Measurements from ENCODE around the gene SAP25.
A peak's percentile ranks its signal among the peaks of the same experiment; 100 is the strongest.
"Not testable (repeated sequence)": the region's sequence is repeated elsewhere in the genome, so short reads cannot be mapped to it uniquely, and the experiment has no call there.

Gene SAP25

DNA sequence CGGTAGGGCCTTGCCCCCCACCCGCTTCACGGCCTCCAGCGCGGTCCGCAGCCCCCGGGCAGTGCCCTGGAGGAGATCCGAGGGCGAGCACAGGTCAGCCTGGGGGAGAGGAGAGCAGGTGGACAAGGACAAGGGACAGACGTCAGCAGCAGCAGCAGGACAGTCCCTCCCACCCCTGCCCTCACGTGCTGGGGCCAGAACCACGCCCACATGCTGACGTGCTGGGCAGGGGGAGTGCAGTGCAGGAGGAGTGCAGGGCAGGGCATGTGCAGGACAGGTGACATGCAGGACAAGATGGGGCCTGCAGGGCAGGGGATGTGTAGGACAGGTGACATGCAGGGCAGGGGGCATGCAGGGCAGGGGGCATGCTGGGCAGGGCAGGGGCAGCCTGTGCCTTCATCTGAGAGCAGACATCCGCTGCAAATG is 1.5 kb upstream of the SAP25 start:
- no peak for DNase-seq

GRCh38 chr7:100574362-100575205 is 884 bp upstream of the SAP25 start:
- DNase-seq, result no peak

GRCh38 chr7:100572949-100573675 is 588 bp downstream of the SAP25 start:
- no peak for DNase-seq

DNA sequence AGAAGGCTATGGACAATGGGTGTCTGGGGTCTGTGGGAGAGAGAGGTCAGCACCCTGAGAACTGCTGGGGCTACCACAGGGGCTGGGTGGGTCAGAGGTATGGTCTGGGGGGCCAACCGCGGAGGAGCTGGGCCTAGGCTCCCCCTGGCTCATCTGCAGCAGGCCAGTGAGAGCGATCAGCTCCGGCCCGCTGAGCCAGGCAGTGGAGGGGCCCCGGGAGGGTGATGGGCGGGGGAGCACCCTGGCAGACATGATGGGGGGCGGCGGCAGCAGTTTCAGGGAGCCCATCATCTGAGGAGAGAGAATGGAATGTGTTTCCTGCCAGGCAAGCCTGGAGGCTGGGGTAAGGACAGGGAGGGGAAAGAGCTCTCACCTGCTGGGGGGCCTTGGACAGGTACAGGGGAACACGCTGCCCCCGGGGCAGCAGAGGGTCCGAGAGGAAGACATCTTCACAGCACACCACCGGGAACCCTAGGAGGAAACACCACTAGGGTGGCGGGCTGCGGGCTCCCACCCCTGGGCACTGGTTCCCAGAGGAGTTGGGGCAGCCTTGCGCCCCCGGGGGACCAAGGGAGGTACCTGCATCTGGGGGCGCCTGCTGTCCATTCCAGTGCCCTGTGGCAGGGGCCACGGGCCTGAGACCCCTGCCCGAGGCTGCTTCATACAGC is 1.3 kb downstream of the SAP25 start:
- no peak for DNase-seq

- DNase-seq, result no peak
These were observed 1.9 kb downstream of the SAP25 start for GRCh38 chr7:100571829-100572116.

DNA sequence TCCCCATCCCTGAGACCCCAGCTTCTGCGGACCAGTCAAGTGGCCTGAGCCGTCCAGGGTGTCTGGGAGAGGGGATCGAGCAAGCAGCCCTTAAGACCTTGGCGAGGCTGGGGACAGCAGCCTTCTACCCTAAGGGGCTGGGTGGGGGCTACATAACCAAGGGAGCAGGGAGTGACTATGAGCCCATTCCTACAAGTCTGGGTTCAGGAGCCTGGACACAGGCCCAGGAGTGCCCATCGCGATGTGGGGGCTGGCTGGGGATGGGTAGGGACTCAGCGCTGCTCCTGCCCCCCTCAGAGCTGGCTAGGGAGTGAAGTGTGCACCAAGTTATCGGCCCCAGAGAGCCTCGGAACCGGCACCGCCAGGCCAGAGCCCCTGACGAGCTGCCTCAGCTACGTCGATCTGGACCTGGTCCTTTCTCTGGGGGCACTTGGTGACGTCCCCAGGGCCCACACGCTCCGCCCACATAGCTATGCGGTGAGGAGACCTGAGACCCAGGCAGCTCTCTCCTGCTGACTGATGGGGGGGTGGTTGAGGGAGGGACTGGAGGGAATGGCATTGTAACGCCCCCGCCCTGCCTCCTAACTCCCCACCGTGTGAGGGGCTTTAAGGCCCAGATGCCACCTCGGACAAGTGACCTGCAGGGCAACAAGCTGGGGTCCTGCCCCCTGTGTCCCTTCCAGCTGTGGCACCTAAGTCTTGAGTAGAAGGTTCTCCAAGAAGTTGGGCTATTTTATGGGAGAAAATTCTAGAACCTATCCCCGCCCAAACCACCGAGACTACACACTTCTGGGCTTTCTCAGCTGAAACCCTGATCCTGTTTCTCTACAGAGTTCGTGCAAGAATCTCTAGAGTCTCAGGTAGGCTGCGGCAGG is 2.5 kb downstream of the SAP25 start:
- DNase-seq, result no peak

- peak; percentile 59 for DNase-seq
These were observed 4.5 kb downstream of the SAP25 start for GRCh38 chr7:100568896-100569844.

DNA sequence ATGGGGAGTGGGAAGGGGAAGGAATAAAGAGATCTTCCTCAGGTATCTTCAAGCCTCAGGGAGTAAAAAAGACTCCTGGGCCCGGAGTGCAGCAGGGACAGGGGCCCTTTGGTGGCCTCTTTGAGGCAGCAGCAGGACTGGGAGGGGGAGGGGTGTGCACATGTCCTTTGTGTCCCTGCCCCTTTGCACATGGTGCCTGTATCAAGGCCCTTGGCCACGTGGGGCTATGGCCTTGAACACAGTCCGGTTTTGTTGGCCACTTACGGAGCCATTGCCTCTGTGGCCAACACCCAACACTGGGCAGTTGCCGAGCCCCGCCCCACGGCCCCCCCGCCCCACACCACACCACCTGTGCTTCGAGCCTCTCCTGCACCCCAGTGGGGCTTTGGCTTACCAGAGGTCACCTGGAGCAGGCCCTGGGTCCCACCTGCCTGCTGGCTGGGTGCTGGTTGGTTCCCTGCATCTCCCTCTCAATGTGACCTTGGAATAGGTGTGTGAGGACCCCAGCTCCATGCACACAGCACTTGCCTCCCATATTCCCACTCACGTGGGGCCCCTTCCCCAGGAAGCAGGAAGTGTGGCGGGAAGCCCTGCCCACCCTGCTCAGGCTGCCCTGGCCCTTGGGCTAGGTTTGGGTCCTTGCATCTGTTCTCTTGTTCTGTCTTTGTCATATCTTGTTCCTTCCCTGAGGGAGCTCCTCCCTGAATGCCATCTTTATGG is 5.4 kb downstream of the SAP25 start:
- DNase-seq, result no peak

- no peak for DNase-seq
These were observed 5.9 kb downstream of the SAP25 start for GRCh38 chr7:100567751-100568175.

- DNase-seq, result no peak
These were observed 6.5 kb downstream of the SAP25 start for GRCh38 chr7:100567031-100567730.

DNA sequence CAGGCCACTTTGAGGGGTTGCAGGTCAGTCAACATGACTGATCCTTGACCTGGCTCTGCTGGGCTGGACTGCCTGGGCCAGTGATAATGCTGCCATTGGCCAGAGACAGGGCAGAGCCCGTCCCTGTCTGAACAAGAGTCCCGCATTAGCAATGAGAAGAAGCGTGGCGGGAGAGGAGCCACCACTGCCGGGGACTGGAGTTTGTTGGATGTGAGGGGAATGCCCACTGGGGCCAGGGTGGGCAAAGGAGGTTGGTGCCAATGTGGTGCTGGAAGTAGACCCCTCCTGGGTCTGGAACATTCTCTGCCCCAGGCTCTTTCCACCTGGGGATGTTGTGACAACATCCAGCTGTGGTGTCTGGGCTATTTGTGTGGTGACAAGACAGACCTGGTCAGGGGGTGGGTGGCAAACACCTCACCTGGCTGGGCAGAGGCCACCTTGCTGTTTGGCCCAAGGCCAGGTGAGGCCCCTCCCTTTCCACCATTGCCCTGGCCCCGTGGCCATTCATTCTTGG is 7.6 kb downstream of the SAP25 start:
- no peak for DNase-seq

GRCh38 chr7:100565133-100565571 is 8.5 kb downstream of the SAP25 start:
- no peak for DNase-seq

DNA sequence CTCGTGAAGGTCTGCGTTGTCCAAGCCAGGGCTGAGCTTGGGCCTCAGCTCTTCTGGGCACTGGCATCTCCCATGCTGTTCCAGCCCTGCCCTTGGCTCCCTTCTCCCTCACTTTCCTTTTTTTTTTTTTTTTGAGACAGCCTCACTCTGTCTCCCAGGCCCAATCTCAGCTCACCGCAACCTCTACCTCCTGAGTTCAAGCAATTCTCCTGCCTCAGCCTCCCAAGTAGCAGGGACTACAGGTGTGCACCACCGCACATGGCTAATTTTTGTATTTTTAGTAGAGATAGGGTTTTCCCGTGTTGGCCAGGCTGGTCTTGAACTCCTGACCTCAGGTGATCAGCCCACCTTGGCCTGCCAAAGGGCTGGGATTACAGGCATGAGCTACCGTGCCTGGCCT is 9.3 kb downstream of the SAP25 start:
- not testable (repeated sequence) for DNase-seq

DNA sequence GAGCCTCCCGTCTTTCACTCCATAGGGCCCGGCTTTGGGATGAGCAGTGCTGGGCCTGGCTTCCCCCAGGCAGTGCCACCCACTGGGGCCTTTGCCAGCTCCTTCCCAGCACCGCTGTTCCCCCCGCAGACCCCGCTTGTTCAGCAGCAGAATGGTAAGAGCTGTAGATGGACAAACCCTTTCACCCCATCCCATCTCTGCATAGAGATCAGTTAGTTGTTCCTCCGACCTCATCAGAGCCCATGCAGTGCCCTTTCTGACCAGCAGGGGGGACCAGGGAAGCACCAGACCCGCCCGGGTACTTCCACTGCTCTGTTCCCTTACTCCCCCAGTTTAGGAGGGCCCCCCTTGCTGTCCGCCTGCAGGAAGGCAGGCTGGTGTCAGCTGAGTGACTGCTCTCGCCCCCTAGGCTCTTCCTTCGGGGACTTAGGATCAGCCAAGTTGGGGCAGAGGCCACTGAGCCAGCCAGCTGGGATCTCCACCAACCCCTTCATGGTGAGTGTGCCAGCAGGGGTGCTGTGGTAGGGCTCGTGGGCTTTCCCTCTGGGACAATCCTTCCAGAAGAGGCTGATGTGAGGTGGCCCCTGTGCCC is 9.8 kb downstream of the SAP25 start:
- DNase-seq, result peak; percentile 89

DNA sequence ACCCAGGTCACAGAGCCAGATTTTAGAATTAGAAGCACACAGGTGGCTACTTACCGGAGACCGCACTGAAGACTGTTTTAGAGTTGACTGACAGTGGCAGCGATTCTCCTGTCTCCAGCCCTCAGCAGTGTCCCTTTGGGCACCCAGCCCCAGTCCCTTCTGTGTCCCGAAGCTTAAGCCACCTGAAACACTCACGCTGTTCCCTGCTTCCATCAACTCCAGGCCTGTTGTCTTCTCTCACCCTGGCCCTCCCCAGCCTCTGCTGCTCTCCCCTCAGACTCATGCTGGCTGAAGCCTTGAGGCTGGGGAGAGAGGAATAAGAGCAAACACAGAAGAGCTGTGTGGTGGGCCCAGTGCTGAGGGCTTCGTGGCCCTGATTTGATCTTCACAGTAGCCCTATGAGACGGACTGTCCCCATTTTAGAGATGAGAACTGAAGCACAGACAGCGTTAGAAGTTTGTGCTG is 10.6 kb downstream of the SAP25 start:
- DNase-seq, result no peak

DNA sequence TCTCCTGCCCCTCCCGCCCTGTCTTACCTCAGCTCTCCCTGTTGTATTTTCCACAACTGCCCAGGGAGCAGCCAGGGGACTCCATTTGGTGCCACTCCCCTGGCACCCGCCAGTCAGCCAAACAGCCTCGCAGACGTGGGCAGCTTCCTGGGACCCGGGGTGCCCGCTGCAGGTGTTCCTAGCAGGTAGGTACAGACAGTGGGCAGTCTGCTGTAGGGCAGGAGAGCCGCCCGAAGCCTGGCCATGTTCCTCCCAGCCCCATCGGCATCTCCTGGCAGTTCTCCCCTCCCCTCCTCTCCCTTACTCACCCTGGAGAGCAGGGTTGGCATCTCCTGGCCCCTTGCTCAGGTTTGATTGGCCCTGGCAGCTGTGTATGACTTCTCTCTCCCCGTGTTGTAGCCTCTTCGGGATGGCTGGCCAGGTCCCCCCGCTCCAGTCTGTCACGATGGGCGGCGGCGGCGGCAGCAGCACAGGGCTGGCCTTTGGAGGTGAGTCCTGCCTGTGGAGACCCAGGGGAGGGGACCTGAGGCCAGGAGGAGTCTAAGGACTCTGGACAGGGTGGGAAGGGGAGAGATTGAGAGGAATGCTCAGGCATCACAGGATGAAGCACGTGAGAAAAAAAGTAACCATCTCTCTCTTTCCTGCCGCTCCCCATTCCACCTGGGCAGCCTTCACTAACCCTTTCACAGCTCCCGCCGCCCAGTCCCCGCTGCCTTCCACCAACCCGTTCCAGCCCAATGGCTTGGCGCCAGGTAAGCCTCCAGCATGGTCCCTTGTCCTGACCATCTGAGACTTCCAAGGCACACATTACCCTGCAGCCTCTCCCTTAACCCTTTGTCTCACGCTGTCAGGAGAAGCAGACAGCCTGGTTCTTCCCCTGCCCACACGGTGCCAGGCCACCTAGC is 11.3 kb downstream of the SAP25 start:
- no peak for DNase-seq

GRCh38 chr7:100561491-100562194 is 12.1 kb downstream of the SAP25 start:
- no peak for DNase-seq

DNA sequence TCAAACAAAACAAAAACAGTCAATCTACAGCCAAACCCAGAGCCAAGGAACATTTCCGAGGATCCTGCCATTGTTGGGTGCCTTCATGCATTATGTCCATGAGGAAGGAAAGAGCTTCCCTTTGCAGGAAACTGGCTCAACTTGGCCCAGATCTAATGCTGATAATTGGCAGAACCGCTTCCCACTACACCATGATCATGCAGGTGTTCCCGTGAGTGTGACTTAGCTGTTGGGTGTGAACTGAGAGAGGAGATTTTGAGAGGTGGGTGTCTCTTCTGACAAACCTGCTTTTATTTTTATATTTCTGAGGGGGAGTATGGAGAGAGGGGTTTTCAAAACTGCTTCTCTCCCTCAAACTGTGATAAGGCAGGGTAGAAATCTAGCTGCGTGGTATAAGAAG is 14.6 kb downstream of the SAP25 start:
- DNase-seq, result no peak
